NCI-H2171 (cell line): Measurements from ENCODE around the gene B4GALNT4.
"Not testable (repeated sequence)": the region's sequence is repeated elsewhere in the genome, so short reads cannot be mapped to it uniquely, and the experiment has no call there.

Experiments
- DNase-seq: peaks from one replicate; lab custom pipeline; 2025; lab: John Stamatoyannopoulos, UW

Gene B4GALNT4

GRCh38 chr11:334264-334994, 34.9 kb upstream of the B4GALNT4 start:
- DNase-seq = no peak

- DNase-seq = no peak
Measured at GRCh38 chr11:335779-336658, 33.3 kb upstream of the B4GALNT4 start.

GRCh38 chr11:336659-337198, 32.6 kb upstream of the B4GALNT4 start:
- DNase-seq = no peak

- no peak for DNase-seq
Measured at GRCh38 chr11:337711-338110, 31.6 kb upstream of the B4GALNT4 start.

GRCh38 chr11:339963-340362, 29.3 kb upstream of the B4GALNT4 start:
- no peak for DNase-seq

- no peak for DNase-seq
Measured at GRCh38 chr11:340539-341512, 28.5 kb upstream of the B4GALNT4 start.

- no peak for DNase-seq
Measured at GRCh38 chr11:342328-342727, 27.0 kb upstream of the B4GALNT4 start.

- no peak for DNase-seq
Measured at GRCh38 chr11:344836-345578, 24.3 kb upstream of the B4GALNT4 start.

GRCh38 chr11:346529-346928, 22.8 kb upstream of the B4GALNT4 start:
- DNase-seq = no peak

- DNase-seq = not testable (repeated sequence)
Measured at GRCh38 chr11:349270-349954, 19.9 kb upstream of the B4GALNT4 start.

- not testable (repeated sequence) for DNase-seq
Measured at GRCh38 chr11:350033-350722, 19.1 kb upstream of the B4GALNT4 start.

GRCh38 chr11:350723-351255, 18.5 kb upstream of the B4GALNT4 start:
- DNase-seq = no peak

- no peak for DNase-seq
Measured at GRCh38 chr11:351411-351810, 17.9 kb upstream of the B4GALNT4 start.

- DNase-seq = no peak
Measured at GRCh38 chr11:352456-353031, 16.8 kb upstream of the B4GALNT4 start.

- no peak for DNase-seq
Measured at GRCh38 chr11:353179-353873, 16.0 kb upstream of the B4GALNT4 start.

GRCh38 chr11:355581-356458, 13.5 kb upstream of the B4GALNT4 start:
- DNase-seq = peak; percentile 37

- DNase-seq = no peak
Measured at GRCh38 chr11:356610-357009, 12.7 kb upstream of the B4GALNT4 start.

GRCh38 chr11:357582-357981, 11.7 kb upstream of the B4GALNT4 start:
- no peak for DNase-seq
